WERI-Rb-1 (cell line): ENCODE data around the gene TFAP2A.

Experiments used
- DNase-seq: peaks from one replicate; pipeline ENCODE4 v3.0.0-alpha.2; 2020
- H3K27ac ChIP-seq: fragments of 250-450 bp; sonication (Bioruptor Pico); 2 replicates; pipeline ENCODE4 v1.5.1; 2020; ENCODE audit warnings: mild to moderate bottlenecking, moderate library complexity
- H3K27me3 ChIP-seq: fragments of 250-450 bp; sonication (Bioruptor Pico); 2 replicates; pipeline ENCODE4 v1.5.1; 2021; ENCODE audit warnings: mild to moderate bottlenecking, low read depth, moderate library complexity; ENCODE audit not compliant: insufficient read depth, severe bottlenecking
- H3K36me3 ChIP-seq: fragments of 250-450 bp; sonication (Bioruptor Pico); 2 replicates; pipeline ENCODE4 v1.5.1; 2020; ENCODE audit warnings: mild to moderate bottlenecking, moderate library complexity
- H3K4me3 ChIP-seq: 2 replicates; pipeline ENCODE4 v1.5.1; 2011; ENCODE audit warnings: low read depth, mild to moderate bottlenecking, control low read depth, low read length
- H3K9me3 ChIP-seq: fragments of 250-450 bp; sonication (Bioruptor Pico); 2 replicates; pipeline ENCODE4 v1.5.1; 2021; ENCODE audit warnings: mild to moderate bottlenecking, moderate library complexity; ENCODE audit not compliant: severe bottlenecking
- TF ChIP-seq, protein P1 (sequence below): IDR thresholded peaks from 2 replicates; pipeline ENCODE4 v1.5.1; 2011; ENCODE audit warnings: low read depth, mild to moderate bottlenecking, control low read depth, inconsistent platforms, low read length

Gene TFAP2A

GRCh38 chr6:10369896-10370295 lies 45.0 kb downstream of the TFAP2A start:
- H3K27ac ChIP-seq, result no peak overlapping the region
- no peak for DNase-seq
- TF ChIP-seq, protein P1, sequence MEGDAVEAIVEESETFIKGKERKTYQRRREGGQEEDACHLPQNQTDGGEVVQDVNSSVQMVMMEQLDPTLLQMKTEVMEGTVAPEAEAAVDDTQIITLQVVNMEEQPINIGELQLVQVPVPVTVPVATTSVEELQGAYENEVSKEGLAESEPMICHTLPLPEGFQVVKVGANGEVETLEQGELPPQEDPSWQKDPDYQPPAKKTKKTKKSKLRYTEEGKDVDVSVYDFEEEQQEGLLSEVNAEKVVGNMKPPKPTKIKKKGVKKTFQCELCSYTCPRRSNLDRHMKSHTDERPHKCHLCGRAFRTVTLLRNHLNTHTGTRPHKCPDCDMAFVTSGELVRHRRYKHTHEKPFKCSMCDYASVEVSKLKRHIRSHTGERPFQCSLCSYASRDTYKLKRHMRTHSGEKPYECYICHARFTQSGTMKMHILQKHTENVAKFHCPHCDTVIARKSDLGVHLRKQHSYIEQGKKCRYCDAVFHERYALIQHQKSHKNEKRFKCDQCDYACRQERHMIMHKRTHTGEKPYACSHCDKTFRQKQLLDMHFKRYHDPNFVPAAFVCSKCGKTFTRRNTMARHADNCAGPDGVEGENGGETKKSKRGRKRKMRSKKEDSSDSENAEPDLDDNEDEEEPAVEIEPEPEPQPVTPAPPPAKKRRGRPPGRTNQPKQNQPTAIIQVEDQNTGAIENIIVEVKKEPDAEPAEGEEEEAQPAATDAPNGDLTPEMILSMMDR, result no peak
- no peaks in the 10 kb centered on the region for H3K36me3 ChIP-seq
- H3K4me3 ChIP-seq, result no peak overlapping the region
- H3K9me3 ChIP-seq, result no peaks in the 10 kb centered on the region
- H3K27me3 ChIP-seq, result peaks cover 11% of the 10 kb centered on the region

DNA sequence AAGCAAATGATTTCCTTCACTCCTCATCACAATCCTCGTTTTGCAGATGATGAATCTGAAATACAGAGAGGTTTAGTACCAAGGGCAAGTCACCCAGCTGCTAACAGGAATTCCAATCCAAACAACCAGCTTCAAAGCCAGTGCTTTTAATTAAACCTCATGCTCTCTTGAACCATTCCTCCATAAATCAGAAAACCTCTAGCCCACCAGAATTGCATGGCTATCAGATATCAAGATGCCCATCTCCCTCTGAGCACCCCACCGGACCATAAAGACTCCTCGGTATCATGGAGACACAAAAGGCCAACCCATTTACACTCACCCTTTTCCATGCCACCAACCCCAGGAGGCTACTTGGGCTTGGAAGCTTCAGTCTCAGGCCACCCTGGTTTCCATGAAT lies 46.0 kb downstream of the TFAP2A start:
- Histone ChIP-seq H3K4me3 (no peak overlapping the region), H3K36me3 (no peaks in the 10 kb centered on the region), H3K27me3 (peaks cover 17% of the 10 kb centered on the region), H3K9me3 (peaks cover 8% of the 10 kb centered on the region), H3K27ac (no peak overlapping the region)
- TF ChIP-seq, protein P1, result no peak
- no peak for DNase-seq

DNA sequence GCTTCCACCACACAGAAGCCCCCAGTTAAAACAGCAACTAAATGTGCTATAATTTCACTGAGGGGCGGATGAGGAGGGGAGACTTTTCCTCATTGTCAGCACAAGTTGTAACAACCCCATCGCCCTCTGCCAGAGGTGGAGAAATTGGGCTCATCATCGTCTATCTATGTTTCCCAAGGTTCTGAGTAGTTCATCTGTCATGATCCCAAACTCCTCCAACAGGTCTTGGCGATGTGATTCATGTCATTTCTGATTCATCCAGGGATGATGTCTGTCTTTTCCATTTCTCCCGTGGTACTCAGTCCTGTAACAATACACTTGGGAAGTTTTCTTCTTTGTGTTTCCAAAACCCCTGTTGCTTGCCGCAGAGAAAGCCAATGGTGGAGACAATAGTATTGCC lies 51.0 kb downstream of the TFAP2A start:
- H3K27ac ChIP-seq, result no peak overlapping the region
- H3K9me3 ChIP-seq, result peaks cover 11% of the 10 kb centered on the region
- TF ChIP-seq, protein P1, result no peak
- H3K36me3 ChIP-seq, result no peaks in the 10 kb centered on the region
- H3K27me3 ChIP-seq, result peaks cover 28% of the 10 kb centered on the region
- H3K4me3 ChIP-seq, result no peak overlapping the region
- DNase-seq, result no peak

GRCh38 chr6:10362300-10362699 lies 52.6 kb downstream of the TFAP2A start:
- no peak overlapping the region for H3K27ac ChIP-seq
- no peak overlapping the region for H3K4me3 ChIP-seq
- no peaks in the 10 kb centered on the region for H3K36me3 ChIP-seq
- TF ChIP-seq, protein P1, result no peak
- peaks cover 11% of the 10 kb centered on the region for H3K9me3 ChIP-seq
- peaks cover 24% of the 10 kb centered on the region for H3K27me3 ChIP-seq
- DNase-seq, result no peak

DNA sequence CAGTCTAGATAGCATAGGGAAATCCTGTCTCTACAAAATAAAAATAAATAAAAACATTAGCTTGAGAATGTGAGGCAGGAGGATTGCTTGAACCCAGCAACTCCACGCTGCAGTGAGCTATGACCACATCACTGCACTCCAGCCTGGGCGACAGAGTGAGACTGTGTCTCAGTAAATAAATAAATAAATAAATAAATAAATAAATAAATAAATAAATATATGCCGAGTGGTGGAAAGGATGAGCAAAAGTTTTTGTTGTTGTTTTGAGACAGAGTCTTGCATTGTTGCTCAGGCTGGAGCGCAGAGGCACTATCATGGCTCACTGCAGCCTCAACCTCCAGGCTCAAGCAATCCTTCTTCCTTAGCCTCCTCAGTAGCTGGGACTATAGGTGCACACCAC lies 53.4 kb downstream of the TFAP2A start:
- TF ChIP-seq, protein P1, result no peak
- peaks cover 24% of the 10 kb centered on the region for H3K27me3 ChIP-seq
- H3K4me3 ChIP-seq, result no peak overlapping the region
- peaks cover 11% of the 10 kb centered on the region for H3K9me3 ChIP-seq
- H3K27ac ChIP-seq, result no peak overlapping the region
- no peaks in the 10 kb centered on the region for H3K36me3 ChIP-seq
- DNase-seq, result no peak

GRCh38 chr6:10359581-10359980 lies 55.3 kb downstream of the TFAP2A start:
- TF ChIP-seq, protein P1, result no peak
- peaks cover 16% of the 10 kb centered on the region for H3K27me3 ChIP-seq
- H3K36me3 ChIP-seq, result no peaks in the 10 kb centered on the region

More at GRCh38 chr6:10359581-10359980, 55.3 kb downstream of the TFAP2A start:
- Histone ChIP-seq H3K9me3 (peaks cover 9% of the 10 kb centered on the region), H3K27ac (no peak overlapping the region), H3K4me3 (no peak overlapping the region)
- no peak for DNase-seq
